IPS-15b (cell line): Measurements from ENCODE around the gene HIVEP3.

ENCODE experiments used
- H3K27me3 ChIP-seq: one replicate; pipeline ENCODE4 v1.6.1; 2013; ENCODE audit warnings: low read length; ENCODE audit not compliant: control insufficient read depth, insufficient read depth
- H3K36me3 ChIP-seq: one replicate; pipeline ENCODE4 v1.6.1; 2013; ENCODE audit warnings: low read length; ENCODE audit not compliant: control insufficient read depth, insufficient read depth
- H3K4me1 ChIP-seq: one replicate; pipeline ENCODE4 v1.6.1; 2013; ENCODE audit warnings: mild to moderate bottlenecking, low read length; ENCODE audit not compliant: control insufficient read depth, insufficient read depth
- H3K4me3 ChIP-seq: one replicate; pipeline ENCODE4 v1.5.1; 2013; ENCODE audit warnings: low read depth, low read length
- H3K9ac ChIP-seq: one replicate; pipeline ENCODE4 v1.6.1; 2013; ENCODE audit warnings: low read depth, mild to moderate bottlenecking, low read length
- H3K9me3 ChIP-seq: one replicate; pipeline ENCODE4 v1.6.1; 2013; ENCODE audit warnings: mild to moderate bottlenecking, low read length; ENCODE audit not compliant: control insufficient read depth, insufficient read depth

Gene HIVEP3

GRCh38 chr1:41751804-41752513, 166.8 kb downstream of the HIVEP3 start:
- Histone ChIP-seq H3K4me1 (no peaks in the 10 kb centered on the region), H3K9me3 (no peaks in the 10 kb centered on the region), H3K36me3 (no peaks in the 10 kb centered on the region), H3K9ac (no peak overlapping the region), H3K27me3 (no peaks in the 10 kb centered on the region), H3K4me3 (no peak overlapping the region)

GRCh38 chr1:41749991-41750745, 168.6 kb downstream of the HIVEP3 start:
- no peak overlapping the region for H3K9ac ChIP-seq
- H3K9me3 ChIP-seq = no peaks in the 10 kb centered on the region
- no peak overlapping the region for H3K4me3 ChIP-seq
- no peaks in the 10 kb centered on the region for H3K36me3 ChIP-seq
- no peaks in the 10 kb centered on the region for H3K4me1 ChIP-seq
- H3K27me3 ChIP-seq = no peaks in the 10 kb centered on the region

- H3K9ac ChIP-seq = no peak overlapping the region
- no peaks in the 10 kb centered on the region for H3K27me3 ChIP-seq
- H3K4me1 ChIP-seq = no peaks in the 10 kb centered on the region
- H3K36me3 ChIP-seq = no peaks in the 10 kb centered on the region
- H3K4me3 ChIP-seq = no peak overlapping the region
- H3K9me3 ChIP-seq = no peaks in the 10 kb centered on the region
Measured at GRCh38 chr1:41745022-41745421, 173.7 kb downstream of the HIVEP3 start.

GRCh38 chr1:41743366-41743765, 175.4 kb downstream of the HIVEP3 start:
- no peak overlapping the region for H3K4me3 ChIP-seq
- H3K27me3 ChIP-seq = no peaks in the 10 kb centered on the region
- H3K9me3 ChIP-seq = no peaks in the 10 kb centered on the region
- no peaks in the 10 kb centered on the region for H3K4me1 ChIP-seq
- H3K9ac ChIP-seq = no peak overlapping the region
- no peaks in the 10 kb centered on the region for H3K36me3 ChIP-seq

GRCh38 chr1:41742219-41742618, 176.5 kb downstream of the HIVEP3 start:
- H3K9me3 ChIP-seq = no peaks in the 10 kb centered on the region
- H3K27me3 ChIP-seq = no peaks in the 10 kb centered on the region
- no peak overlapping the region for H3K9ac ChIP-seq
- H3K4me1 ChIP-seq = no peaks in the 10 kb centered on the region
- no peak overlapping the region for H3K4me3 ChIP-seq
- H3K36me3 ChIP-seq = no peaks in the 10 kb centered on the region

- Histone ChIP-seq H3K27me3 (no peaks in the 10 kb centered on the region), H3K4me1 (no peaks in the 10 kb centered on the region), H3K9me3 (no peaks in the 10 kb centered on the region), H3K9ac (no peak overlapping the region), H3K36me3 (no peaks in the 10 kb centered on the region), H3K4me3 (no peak overlapping the region)
Measured at GRCh38 chr1:41741244-41741643, 177.5 kb downstream of the HIVEP3 start.

- H3K27me3 ChIP-seq = no peaks in the 10 kb centered on the region
- H3K4me1 ChIP-seq = no peaks in the 10 kb centered on the region
- H3K4me3 ChIP-seq = no peak overlapping the region
- no peaks in the 10 kb centered on the region for H3K9me3 ChIP-seq
- no peak overlapping the region for H3K9ac ChIP-seq
- no peaks in the 10 kb centered on the region for H3K36me3 ChIP-seq
Measured at GRCh38 chr1:41740630-41741239, 178.0 kb downstream of the HIVEP3 start.

GRCh38 chr1:41740058-41740457, 178.7 kb downstream of the HIVEP3 start:
- Histone ChIP-seq H3K9ac (no peak overlapping the region), H3K27me3 (no peaks in the 10 kb centered on the region), H3K4me1 (no peaks in the 10 kb centered on the region), H3K4me3 (no peak overlapping the region), H3K9me3 (no peaks in the 10 kb centered on the region), H3K36me3 (no peaks in the 10 kb centered on the region)

- H3K9me3 ChIP-seq = no peaks in the 10 kb centered on the region
- H3K36me3 ChIP-seq = no peaks in the 10 kb centered on the region
- no peak overlapping the region for H3K4me3 ChIP-seq
- no peaks in the 10 kb centered on the region for H3K27me3 ChIP-seq
- no peak overlapping the region for H3K9ac ChIP-seq
- H3K4me1 ChIP-seq = no peaks in the 10 kb centered on the region
Measured at GRCh38 chr1:41739061-41739955, 179.4 kb downstream of the HIVEP3 start.

GRCh38 chr1:41738475-41738874, 180.2 kb downstream of the HIVEP3 start:
- Histone ChIP-seq H3K36me3 (no peaks in the 10 kb centered on the region), H3K4me1 (no peaks in the 10 kb centered on the region), H3K27me3 (no peaks in the 10 kb centered on the region), H3K9ac (no peak overlapping the region), H3K9me3 (no peaks in the 10 kb centered on the region), H3K4me3 (no peak overlapping the region)

- no peaks in the 10 kb centered on the region for H3K4me1 ChIP-seq
- H3K27me3 ChIP-seq = no peaks in the 10 kb centered on the region
- H3K9ac ChIP-seq = no peak overlapping the region
- H3K4me3 ChIP-seq = no peak overlapping the region
- no peaks in the 10 kb centered on the region for H3K9me3 ChIP-seq
- H3K36me3 ChIP-seq = no peaks in the 10 kb centered on the region
Measured at GRCh38 chr1:41738006-41738405, 180.7 kb downstream of the HIVEP3 start.
